ENCODE results near the gene UNC5B. TPM values are rescaled to one million over a fixed set of nuclear protein-coding genes. Genes with fewer than 3 reads are reported as not detected.

Gene UNC5B
- total and polyA plus RNA-seq, 2 donors (not counting 1 experiment from before 2014, with no cell fraction given) = 2.5 to 60.8 TPM

GRCh38 chr10:71303569-71303907, 91.2 kb downstream of the UNC5B start:
- no peaks in the 10 kb centered on the region for H3K9me3 ChIP-seq (ENCODE audit: control insufficient read depth, insufficient read depth, low read depth, low read length)
- no peak overlapping the region for H3K9ac ChIP-seq (ENCODE audit: insufficient read depth, low read length)
- no peak overlapping the region for H3K4me2 ChIP-seq (ENCODE audit: extremely low read depth, insufficient read depth, low read length)
- H4K20me1 ChIP-seq (ENCODE audit: control insufficient read depth, extremely low read depth, insufficient read depth, low read length) = no peaks in the 10 kb centered on the region
- no peak overlapping the region for H3K4me3 ChIP-seq (replicated peaks in 1 of 4; ENCODE audit: control extremely low read depth in 1 of 4, insufficient read depth in 1 of 4, low read depth in 3 of 4, low read length in 4 of 4)
- H3K27me3 ChIP-seq (ENCODE audit: control insufficient read depth, insufficient read depth, low read length) = no peaks in the 10 kb centered on the region
- no peaks in the 10 kb centered on the region for H3K79me2 ChIP-seq (ENCODE audit: control insufficient read depth, insufficient read depth, low read length)
- no peaks in the 10 kb centered on the region for H3K4me1 ChIP-seq (ENCODE audit: control insufficient read depth, extremely low read depth, insufficient read depth, low read length)
- no peaks in the 10 kb centered on the region for H3K36me3 ChIP-seq (ENCODE audit: control insufficient read depth, insufficient read depth, low read length)
- H2AFZ ChIP-seq (ENCODE audit: low read length) = no peak overlapping the region
- TF ChIP-seq EZH2 (IDR thresholded peaks at IDR 0.05; ENCODE audit: low read length, missing control alignments) = no peak
- TF ChIP-seq CTCF (conservative IDR thresholded peaks at IDR 0.05 in 1 of 2, IDR thresholded peaks at IDR 0.05 in 1 of 2; ENCODE audit: low read depth in 1 of 2, low read length in 2 of 2) = no peak
- DNase-seq (ENCODE audit: low read depth in 2 of 2) = no peak
- H3K27ac ChIP-seq (ENCODE audit: insufficient read depth, low read length) = no peak overlapping the region

- no peaks in the 10 kb centered on the region for H3K9me3 ChIP-seq (ENCODE audit: control insufficient read depth, insufficient read depth, low read depth, low read length)
- no peaks in the 10 kb centered on the region for H3K36me3 ChIP-seq (ENCODE audit: control insufficient read depth, insufficient read depth, low read length)
- H3K4me3 ChIP-seq (replicated peaks in 1 of 4; ENCODE audit: control extremely low read depth in 1 of 4, insufficient read depth in 1 of 4, low read depth in 3 of 4, low read length in 4 of 4) = no peak overlapping the region
- H3K27me3 ChIP-seq (ENCODE audit: control insufficient read depth, insufficient read depth, low read length) = no peaks in the 10 kb centered on the region
- H3K27ac ChIP-seq (ENCODE audit: insufficient read depth, low read length) = no peak overlapping the region
- DNase-seq (ENCODE audit: low read depth in 2 of 2) = no peak
- H2AFZ ChIP-seq (ENCODE audit: low read length) = no peak overlapping the region
- no peaks in the 10 kb centered on the region for H3K79me2 ChIP-seq (ENCODE audit: control insufficient read depth, insufficient read depth, low read length)
- H3K9ac ChIP-seq (ENCODE audit: insufficient read depth, low read length) = no peak overlapping the region
- H3K4me2 ChIP-seq (ENCODE audit: extremely low read depth, insufficient read depth, low read length) = no peak overlapping the region
- no peaks in the 10 kb centered on the region for H4K20me1 ChIP-seq (ENCODE audit: control insufficient read depth, extremely low read depth, insufficient read depth, low read length)
- TF ChIP-seq CTCF (conservative IDR thresholded peaks at IDR 0.05 in 1 of 2, IDR thresholded peaks at IDR 0.05 in 1 of 2; ENCODE audit: low read depth in 1 of 2, low read length in 2 of 2) (no peak), EZH2 (IDR thresholded peaks at IDR 0.05; ENCODE audit: low read length, missing control alignments) (no peak)
- no peaks in the 10 kb centered on the region for H3K4me1 ChIP-seq (ENCODE audit: control insufficient read depth, extremely low read depth, insufficient read depth, low read length)
These were observed 92.5 kb downstream of the UNC5B start for GRCh38 chr10:71304914-71305313.

- TF ChIP-seq EZH2 (IDR thresholded peaks at IDR 0.05; ENCODE audit: low read length, missing control alignments) = no peak
- no peak for TF ChIP-seq CTCF (conservative IDR thresholded peaks at IDR 0.05 in 1 of 2, IDR thresholded peaks at IDR 0.05 in 1 of 2; ENCODE audit: low read depth in 1 of 2, low read length in 2 of 2)
- Histone ChIP-seq H3K27ac (ENCODE audit: insufficient read depth, low read length) (no peak overlapping the region), H3K79me2 (ENCODE audit: control insufficient read depth, insufficient read depth, low read length) (no peaks in the 10 kb centered on the region), H2AFZ (ENCODE audit: low read length) (no peak overlapping the region), H3K4me2 (ENCODE audit: extremely low read depth, insufficient read depth, low read length) (no peak overlapping the region), H3K36me3 (ENCODE audit: control insufficient read depth, insufficient read depth, low read length) (no peaks in the 10 kb centered on the region), H4K20me1 (ENCODE audit: control insufficient read depth, extremely low read depth, insufficient read depth, low read length) (no peaks in the 10 kb centered on the region), H3K4me1 (ENCODE audit: control insufficient read depth, extremely low read depth, insufficient read depth, low read length) (no peaks in the 10 kb centered on the region), H3K4me3 (replicated peaks in 1 of 4; ENCODE audit: control extremely low read depth in 1 of 4, insufficient read depth in 1 of 4, low read depth in 3 of 4, low read length in 4 of 4) (no peak overlapping the region), H3K9ac (ENCODE audit: insufficient read depth, low read length) (no peak overlapping the region), H3K9me3 (ENCODE audit: control insufficient read depth, insufficient read depth, low read depth, low read length) (no peaks in the 10 kb centered on the region), H3K27me3 (ENCODE audit: control insufficient read depth, insufficient read depth, low read length) (no peaks in the 10 kb centered on the region)
- DNase-seq (ENCODE audit: low read depth in 2 of 2) = no peak
These were observed 94.6 kb downstream of the UNC5B start for GRCh38 chr10:71306979-71307378.

Measured in fibroblast of lung (primary cell).